ENCODE measurements around the gene KCNT1. TPM values are rescaled to one million over a fixed set of nuclear protein-coding genes. Genes with fewer than 3 reads are reported as not detected.

The KCNT1 gene
- total RNA-seq, 1 experiment from 2014 or later = 0.68 TPM

DNA sequence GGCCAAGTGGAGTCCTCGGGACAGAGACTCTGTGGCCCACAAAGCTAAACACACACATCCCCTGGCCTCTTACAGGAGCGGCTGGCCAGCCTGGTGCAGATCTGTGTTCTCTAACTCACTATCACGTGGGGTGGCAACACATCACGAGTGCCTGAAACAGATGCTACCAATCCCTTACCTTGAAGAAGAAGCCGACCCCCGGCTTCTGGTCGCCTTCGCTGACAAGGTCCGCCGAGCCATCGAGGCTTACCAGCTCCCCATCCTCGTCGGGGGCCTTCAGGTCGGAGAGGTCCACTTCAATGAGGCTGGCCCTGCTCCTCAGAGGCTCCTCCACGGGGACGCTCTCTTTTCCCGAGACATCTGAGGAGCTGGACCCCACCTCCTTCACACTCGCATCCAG lies 118.7 kb downstream of the KCNT1 start:
- H3K23me2 ChIP-seq (ENCODE audit: insufficient read length, low read depth, low read length, poor library complexity, severe bottlenecking) = no peaks in the 10 kb centered on the region
- no peak overlapping the region for H4K5ac ChIP-seq (ENCODE audit: insufficient read length, low read depth, low read length)
- no peak overlapping the region for H2BK15ac ChIP-seq (ENCODE audit: low read depth, low read length)
- H2BK20ac ChIP-seq (ENCODE audit: low read depth, low read length, poor library complexity, severe bottlenecking) = no peak overlapping the region
- Mint-ChIP-seq H3K27ac (peak overlapping the region; percentile 25 to 89 (median 39); a peak in 3 of 7 replicates), H3K9me3 (no peaks in the 10 kb centered on the region), H3K4me3 (no peak overlapping the region), H3K4me1 (no peaks in the 10 kb centered on the region), H3K36me3 (ENCODE audit: insufficient read depth in 1 of 3, low read depth in 3 of 3) (peaks cover 46 to 94% (median 81%) of the 10 kb centered on the region in 3 experiments), H3K27me3 (ENCODE audit: low read depth) (peaks cover 2% of the 10 kb centered on the region; the same call in 1 of the 2 replicates)
- H3K79me2 ChIP-seq (ENCODE audit: insufficient read depth, low read length) = 0 out of 2 replicates have a peak, but pooled peaks cover 1% of the 10 kb centered on the region
- H3K18ac ChIP-seq (ENCODE audit: insufficient read length, low read depth, low read length) = no peak overlapping the region
- TF ChIP-seq, protein P1, sequence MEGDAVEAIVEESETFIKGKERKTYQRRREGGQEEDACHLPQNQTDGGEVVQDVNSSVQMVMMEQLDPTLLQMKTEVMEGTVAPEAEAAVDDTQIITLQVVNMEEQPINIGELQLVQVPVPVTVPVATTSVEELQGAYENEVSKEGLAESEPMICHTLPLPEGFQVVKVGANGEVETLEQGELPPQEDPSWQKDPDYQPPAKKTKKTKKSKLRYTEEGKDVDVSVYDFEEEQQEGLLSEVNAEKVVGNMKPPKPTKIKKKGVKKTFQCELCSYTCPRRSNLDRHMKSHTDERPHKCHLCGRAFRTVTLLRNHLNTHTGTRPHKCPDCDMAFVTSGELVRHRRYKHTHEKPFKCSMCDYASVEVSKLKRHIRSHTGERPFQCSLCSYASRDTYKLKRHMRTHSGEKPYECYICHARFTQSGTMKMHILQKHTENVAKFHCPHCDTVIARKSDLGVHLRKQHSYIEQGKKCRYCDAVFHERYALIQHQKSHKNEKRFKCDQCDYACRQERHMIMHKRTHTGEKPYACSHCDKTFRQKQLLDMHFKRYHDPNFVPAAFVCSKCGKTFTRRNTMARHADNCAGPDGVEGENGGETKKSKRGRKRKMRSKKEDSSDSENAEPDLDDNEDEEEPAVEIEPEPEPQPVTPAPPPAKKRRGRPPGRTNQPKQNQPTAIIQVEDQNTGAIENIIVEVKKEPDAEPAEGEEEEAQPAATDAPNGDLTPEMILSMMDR (conservative IDR thresholded peaks at IDR 0.05) = no peak
- no peak overlapping the region for H3K4ac ChIP-seq (ENCODE audit: low read depth, low read length)
- DNase-seq = no peak
- no peaks in the 10 kb centered on the region for H3K27me3 ChIP-seq (ENCODE audit: insufficient read depth, low read length)
- H4K8ac ChIP-seq (replicated peaks; ENCODE audit: insufficient read length, low read depth, low read length) = no peak overlapping the region
- H4K20me1 ChIP-seq (ENCODE audit: control insufficient read depth, insufficient read depth, insufficient read length) = no peaks in the 10 kb centered on the region
- H2BK5ac ChIP-seq (ENCODE audit: insufficient read length, low read length) = no peak overlapping the region
- no peak overlapping the region for H3K56ac ChIP-seq (ENCODE audit: insufficient read length, low read depth, low read length)
- H3T11ph ChIP-seq (ENCODE audit: low read length) = no peak overlapping the region
- H3K14ac ChIP-seq (ENCODE audit: insufficient read depth, low read length) = no peak overlapping the region
- H2AK5ac ChIP-seq (ENCODE audit: insufficient read length, low read length) = no peak overlapping the region
- no peak overlapping the region for H3K23ac ChIP-seq (ENCODE audit: insufficient read length, low read depth, low read length)
- no peak overlapping the region for H3K4me2 ChIP-seq (ENCODE audit: insufficient read depth, insufficient read length, low read length)
- no peak overlapping the region for H2AFZ ChIP-seq (ENCODE audit: low read length)
- H3K9me3 ChIP-seq (ENCODE audit: control insufficient read depth, low read depth, low read length) = no peaks in the 10 kb centered on the region
- no peak overlapping the region for H4K91ac ChIP-seq (ENCODE audit: insufficient read length, low read depth, low read length)
- H3K79me1 ChIP-seq (ENCODE audit: insufficient read depth, low read depth, low read length, poor library complexity, severe bottlenecking) = no peaks in the 10 kb centered on the region
- no peak overlapping the region for H3K9ac ChIP-seq (ENCODE audit: extremely low read depth, insufficient read length, low read length)
- no peak overlapping the region for H2BK12ac ChIP-seq (ENCODE audit: insufficient read length, low read depth, low read length)
- H2BK120ac ChIP-seq (ENCODE audit: low read depth, low read length, poor library complexity, severe bottlenecking) = no peak overlapping the region
- H3K4me1 ChIP-seq (ENCODE audit: insufficient read depth, low read length) = no peaks in the 10 kb centered on the region
- H3K27ac ChIP-seq (ENCODE audit: insufficient read length, low read depth, low read length) = no peak overlapping the region
- WGBS (ENCODE audit: extremely low coverage, insufficient read length, low lambda C conversion rate) = no CpG with 5 or more reads among the region's 18 CpGs
